OCI-LY7 (cell line): ENCODE measurements around the gene FKBP15. TPM values are rescaled to one million over a fixed set of nuclear protein-coding genes. Genes with fewer than 3 reads are reported as not detected.

Experiments
- BruUV-seq: library from RNA; stranded (reverse); fragments of 400-500 nt; replicated peaks from 2 replicates; lab custom pipeline; 2021; lab: Mats Ljungman, UMichigan
- CTCF ChIA-PET: fragments of 300-600 bp; sonication (Branson Sonifier 250); formaldehyde crosslinking; loops from one replicate; lab custom pipeline; 2022; ENCODE audit warnings: antibody characterized with exemption; ENCODE audit not compliant: unreplicated experiment; lab: Charles Lee
- POLR2A ChIA-PET: fragments of 300-600 bp; sonication (Branson Sonifier 250); formaldehyde crosslinking; loops from one replicate; lab custom pipeline; 2022; ENCODE audit warnings: antibody characterized with exemption; lab: Charles Lee
- DNase-seq: peaks from one replicate; pipeline ENCODE4 v3.0.0-alpha.2; 2015; ENCODE audit warnings: low spot score
- H2AFZ ChIP-seq: fragments of 200-600 bp; sonication (generic), shearing (Covaris generic); 2 replicates; pipeline ENCODE4 v1.6.1; 2014; ENCODE audit warnings: mild to moderate bottlenecking, antibody characterized with exemption, low read length, moderate library complexity
- H3K27ac ChIP-seq: fragments of 200-600 bp; sonication (generic); 2 replicates; pipeline ENCODE4 v1.5.1; 2014; ENCODE audit warnings: mixed run types, low read depth, mild to moderate bottlenecking, moderate library complexity, low read length, inconsistent platforms; ENCODE audit not compliant: poor library complexity, severe bottlenecking
- H3K36me3 ChIP-seq: fragments of 200-600 bp; sonication (generic); 2 replicates; pipeline ENCODE4 v1.6.1; 2014; ENCODE audit warnings: mild to moderate bottlenecking, antibody characterized with exemption, low read length, moderate library complexity, mixed read lengths; ENCODE audit not compliant: insufficient read depth
- H3K4me1 ChIP-seq: fragments of 200-600 bp; sonication (generic); 2 replicates; pipeline ENCODE4 v1.5.1; 2014; ENCODE audit warnings: mild to moderate bottlenecking, low read length; ENCODE audit not compliant: insufficient read depth, poor library complexity, severe bottlenecking
- H3K4me2 ChIP-seq: fragments of 200-600 bp; sonication (generic); 2 replicates; pipeline ENCODE4 v1.6.1; 2014; ENCODE audit warnings: mild to moderate bottlenecking, low read length
- H3K4me3 ChIP-seq: fragments of 200-600 bp; sonication (generic); 2 replicates; pipeline ENCODE4 v1.5.1; 2014; ENCODE audit warnings: mild to moderate bottlenecking, low read depth, low read length; ENCODE audit not compliant: poor library complexity, severe bottlenecking
- H3K79me2 ChIP-seq: fragments of 200-600 bp; sonication (generic); 2 replicates; pipeline ENCODE4 v1.6.1; 2016; ENCODE audit warnings: low read depth, mild to moderate bottlenecking, low read length, moderate library complexity, mixed read lengths; ENCODE audit not compliant: insufficient read depth
- H3K9me2 ChIP-seq: fragments of 200-600 bp; sonication (generic); 2 replicates; pipeline ENCODE4 v1.6.1; 2016; ENCODE audit warnings: mild to moderate bottlenecking, low read length, mixed read lengths; ENCODE audit not compliant: insufficient read depth
- H3K9me3 ChIP-seq: fragments of 200-600 bp; sonication (generic); 2 replicates; pipeline ENCODE4 v1.6.1; 2014; ENCODE audit warnings: mild to moderate bottlenecking, mixed run types, low read length, mixed read lengths
- H4K20me1 ChIP-seq: fragments of 200-600 bp; sonication (generic); 2 replicates; pipeline ENCODE4 v1.6.1; 2014; ENCODE audit warnings: mild to moderate bottlenecking, antibody characterized with exemption, low read length, moderate library complexity, mixed read lengths; ENCODE audit not compliant: insufficient read depth
- EZH2phosphoT487 ChIP-seq: fragments of 200-600 bp; sonication (generic); IDR thresholded peaks from 2 replicates; pipeline ENCODE4 v1.6.1; 2018; ENCODE audit warnings: low read depth, borderline replicate concordance, mild to moderate bottlenecking, mixed run types, antibody characterized with exemption, low read length, moderate library complexity, mixed read lengths
- intact Hi-C: fragments of 100-400 bp; cut with micrococcal nuclease; formaldehyde crosslinking; loops from one replicate; pipeline ENCODE4 v1.10.0; 2022; ENCODE audit not compliant: unreplicated experiment
- total RNA-seq, 2 experiments: library from RNA; depleted of rRNA in 1 of 2; stranded (reverse); fragments of >200 nt in 1 of 2; shearing (Covaris generic) in 1 of 2; gene quantifications; 2 replicates each; pipeline ENCODE4 v1.2.3, GENCODE V29; 2014 to 2022
- TF ChIP-seq, protein P1 (sequence below): fragments of 200-600 bp; sonication (generic); conservative IDR thresholded peaks from 2 replicates; pipeline ENCODE4 v1.5.1; 2014; ENCODE audit warnings: mild to moderate bottlenecking, antibody characterized with exemption, low read length, moderate library complexity, mixed read lengths

Gene FKBP15
- total RNA-seq, 2 experiments from 2014 or later = 39.9 to 58.0 TPM

DNA sequence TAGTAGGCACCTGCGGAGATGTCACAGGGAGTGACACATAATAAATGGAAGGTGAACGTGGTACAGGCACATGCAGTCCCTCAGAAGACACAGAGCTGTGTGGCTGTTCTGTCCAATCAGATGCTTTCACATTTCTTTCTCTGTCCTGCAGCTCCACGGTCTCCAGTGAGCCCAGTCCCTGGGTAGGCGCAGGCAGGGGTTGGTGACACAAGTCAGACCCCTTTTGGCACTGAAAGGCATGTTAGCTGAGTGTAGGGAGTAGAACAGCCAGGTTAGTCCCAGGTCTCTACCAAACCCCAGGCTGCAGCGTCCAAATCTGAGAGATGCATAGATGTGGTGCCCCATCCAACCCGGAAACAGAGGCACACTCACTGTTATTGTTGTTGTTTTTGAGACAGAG lies 67.5 kb downstream of the FKBP15 start:
- no peaks in the 10 kb centered on the region for H3K79me2 ChIP-seq
- no TSS peak for BruUV-seq
- intact Hi-C loops = no loop called here
- POLR2A ChIA-PET = interaction anchor here (0.7 kb wide), 1 partner anchor 211 kb away, joined by 5 read pairs; no protein-coding TSS in a partner anchor
- H4K20me1 ChIP-seq = no peaks in the 10 kb centered on the region
- CTCF ChIA-PET = no interaction called here
- no peak overlapping the region for H2AFZ ChIP-seq
- H3K36me3 ChIP-seq = peaks cover 2% of the 10 kb centered on the region; the same call in 1 of the 2 replicates
- peaks cover 6% of the 10 kb centered on the region for H3K4me1 ChIP-seq
- no peak overlapping the region for H3K27ac ChIP-seq
- no peak for TF ChIP-seq EZH2phosphoT487
- TF ChIP-seq, protein P1, sequence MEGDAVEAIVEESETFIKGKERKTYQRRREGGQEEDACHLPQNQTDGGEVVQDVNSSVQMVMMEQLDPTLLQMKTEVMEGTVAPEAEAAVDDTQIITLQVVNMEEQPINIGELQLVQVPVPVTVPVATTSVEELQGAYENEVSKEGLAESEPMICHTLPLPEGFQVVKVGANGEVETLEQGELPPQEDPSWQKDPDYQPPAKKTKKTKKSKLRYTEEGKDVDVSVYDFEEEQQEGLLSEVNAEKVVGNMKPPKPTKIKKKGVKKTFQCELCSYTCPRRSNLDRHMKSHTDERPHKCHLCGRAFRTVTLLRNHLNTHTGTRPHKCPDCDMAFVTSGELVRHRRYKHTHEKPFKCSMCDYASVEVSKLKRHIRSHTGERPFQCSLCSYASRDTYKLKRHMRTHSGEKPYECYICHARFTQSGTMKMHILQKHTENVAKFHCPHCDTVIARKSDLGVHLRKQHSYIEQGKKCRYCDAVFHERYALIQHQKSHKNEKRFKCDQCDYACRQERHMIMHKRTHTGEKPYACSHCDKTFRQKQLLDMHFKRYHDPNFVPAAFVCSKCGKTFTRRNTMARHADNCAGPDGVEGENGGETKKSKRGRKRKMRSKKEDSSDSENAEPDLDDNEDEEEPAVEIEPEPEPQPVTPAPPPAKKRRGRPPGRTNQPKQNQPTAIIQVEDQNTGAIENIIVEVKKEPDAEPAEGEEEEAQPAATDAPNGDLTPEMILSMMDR = no peak
- no peaks in the 10 kb centered on the region for H3K9me2 ChIP-seq
- H3K9me3 ChIP-seq = no peaks in the 10 kb centered on the region
- no peak overlapping the region for H3K4me3 ChIP-seq
- no peak overlapping the region for H3K4me2 ChIP-seq
- no peak for DNase-seq

DNA sequence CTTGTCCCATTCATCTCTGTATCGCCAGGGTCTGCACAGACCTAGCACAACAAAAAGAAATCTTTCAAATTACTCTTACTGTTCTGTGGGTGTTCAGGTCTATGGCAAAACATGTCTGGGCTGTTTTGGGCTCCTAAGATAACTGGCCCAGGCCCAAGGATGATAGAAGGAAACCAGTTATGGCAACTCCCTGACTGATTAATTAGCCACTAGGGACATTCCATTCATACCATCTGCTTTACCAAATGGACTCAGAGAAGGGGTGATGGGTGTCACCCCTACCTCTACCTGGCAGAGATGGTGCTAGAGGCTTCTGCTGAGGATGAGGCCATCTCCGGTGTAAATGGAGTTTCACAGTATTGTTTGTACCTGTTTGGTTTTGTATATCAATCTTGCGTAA lies 68.4 kb downstream of the FKBP15 start:
- H3K36me3 ChIP-seq = no peaks in the 10 kb centered on the region
- no peaks in the 10 kb centered on the region for H3K9me3 ChIP-seq
- no peaks in the 10 kb centered on the region for H4K20me1 ChIP-seq
- no peak for TF ChIP-seq EZH2phosphoT487
- TF ChIP-seq, protein P1 = no peak
- no peak overlapping the region for H3K4me2 ChIP-seq
- no peak overlapping the region for H3K4me3 ChIP-seq
- BruUV-seq = no TSS peak
- no peak overlapping the region for H2AFZ ChIP-seq
- intact Hi-C loops = no loop called here
- no peak overlapping the region for H3K27ac ChIP-seq
- ChIA-PET CTCF (no interaction called here), POLR2A (interaction anchor here (0.7 kb wide), 1 partner anchor 212 kb away, joined by 5 read pairs; no protein-coding TSS in a partner anchor)
- no peaks in the 10 kb centered on the region for H3K9me2 ChIP-seq
- H3K79me2 ChIP-seq = no peaks in the 10 kb centered on the region
- DNase-seq = no peak
- peaks cover 6% of the 10 kb centered on the region for H3K4me1 ChIP-seq
